Fibroblast of pulmonary artery (primary cell): Measurements from ENCODE around the gene ZBTB20.
"Not testable (repeated sequence)": the region's sequence is repeated elsewhere in the genome, so short reads cannot be mapped to it uniquely, and the experiment has no call there.

Source experiments
- DNase-seq: peaks from one replicate; pipeline ENCODE4 v3.0.0-alpha.2; 2010; ENCODE audit warnings: low read depth
- H3K4me3 ChIP-seq: replicated peaks from 2 replicates; pipeline ENCODE4 v1.5.1; 2011; ENCODE audit warnings: low read depth, mild to moderate bottlenecking, control low read depth, low read length, moderate library complexity
- CTCF ChIP-seq: IDR thresholded peaks from 2 replicates; pipeline ENCODE4 v1.5.1; 2011; ENCODE audit warnings: mild to moderate bottlenecking, control low read depth, low read length, inconsistent platforms; ENCODE audit errors: missing control alignments

ZBTB20 gene

GRCh38 chr3:115120597-115120996, 26.5 kb downstream of the ZBTB20 start:
- DNase-seq: no peak
- no peak overlapping the region for H3K4me3 ChIP-seq
- no peak for TF ChIP-seq CTCF

GRCh38 chr3:115113367-115113766, 33.7 kb downstream of the ZBTB20 start:
- TF ChIP-seq CTCF: no peak
- H3K4me3 ChIP-seq: no peak overlapping the region
- DNase-seq: peak; percentile 87

GRCh38 chr3:115111632-115112031, 35.5 kb downstream of the ZBTB20 start:
- no peak overlapping the region for H3K4me3 ChIP-seq
- TF ChIP-seq CTCF: no peak
- DNase-seq: no peak

DNA sequence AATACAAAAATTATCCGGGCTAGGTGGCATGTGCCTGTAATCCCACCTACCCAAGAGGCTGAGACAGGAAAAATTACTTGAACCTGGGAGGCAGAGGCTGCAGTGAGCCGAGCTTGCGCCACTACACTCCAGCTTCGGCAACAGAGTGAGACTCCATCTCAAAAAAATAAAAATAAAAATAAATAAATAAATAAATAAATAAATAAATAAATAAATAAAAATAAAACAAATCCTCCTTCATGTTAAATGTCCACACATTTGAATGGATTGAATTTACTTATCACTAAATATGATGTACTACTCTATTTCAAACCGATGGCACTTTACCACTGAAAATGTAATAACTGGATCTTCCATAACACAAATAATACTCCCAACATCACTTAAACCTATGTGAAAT, 36.3 kb downstream of the ZBTB20 start:
- DNase-seq: no peak
- no peak for TF ChIP-seq CTCF
- H3K4me3 ChIP-seq: no peak overlapping the region

DNA sequence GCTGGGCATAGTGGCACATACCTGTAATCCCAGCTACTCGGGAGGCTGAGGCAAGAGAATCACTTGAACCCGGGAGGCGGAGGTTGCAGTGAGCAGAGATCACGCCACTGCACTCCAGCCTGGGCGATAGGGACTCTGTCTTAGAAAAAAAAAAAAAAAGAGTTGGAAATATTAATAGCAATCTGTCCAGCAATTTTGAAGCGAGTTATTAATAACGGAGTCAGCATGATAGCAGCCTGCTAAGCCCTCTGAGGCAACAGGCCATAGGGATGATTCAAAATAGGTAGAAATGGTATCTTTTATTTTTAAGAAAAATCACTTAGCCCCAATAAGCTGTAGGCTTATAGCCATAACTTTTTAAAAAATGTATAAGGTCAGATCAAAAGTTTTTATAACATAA, 37.0 kb downstream of the ZBTB20 start:
- not testable (repeated sequence) for DNase-seq, H3K4me3 ChIP-seq

GRCh38 chr3:115108614-115109013, 38.5 kb downstream of the ZBTB20 start:
- DNase-seq: no peak
- H3K4me3 ChIP-seq: no peak overlapping the region
- TF ChIP-seq CTCF: no peak

GRCh38 chr3:115102046-115102445, 45.0 kb downstream of the ZBTB20 start:
- TF ChIP-seq CTCF: no peak
- DNase-seq: no peak
- no peak overlapping the region for H3K4me3 ChIP-seq

- TF ChIP-seq CTCF: no peak
- H3K4me3 ChIP-seq: peak overlapping the region; percentile 56
- DNase-seq: no peak
Observed at GRCh38 chr3:115100806-115101205, 46.3 kb downstream of the ZBTB20 start.
